Endodermal cell (in vitro differentiated cells): ENCODE results near the gene S100B. TPM values are rescaled to one million over a fixed set of nuclear protein-coding genes. Genes with fewer than 3 reads are reported as not detected.

Experiments
- DNase-seq: peaks from one replicate; pipeline ENCODE4 v3.0.0-alpha.2; 2017
- H3K27ac ChIP-seq: 2 replicates; pipeline ENCODE4 v1.5.1; 2013; ENCODE audit warnings: mild to moderate bottlenecking, low read depth, low read length, moderate library complexity
- H3K27me3 ChIP-seq: 2 replicates; pipeline ENCODE4 v1.6.1; 2013; ENCODE audit warnings: mild to moderate bottlenecking, low read length, moderate library complexity; ENCODE audit not compliant: insufficient read depth, control insufficient read depth, poor library complexity, severe bottlenecking
- H3K36me3 ChIP-seq: 2 replicates; pipeline ENCODE4 v1.7.0; 2013; ENCODE audit warnings: mild to moderate bottlenecking, low read length, moderate library complexity; ENCODE audit not compliant: control insufficient read depth, insufficient read depth
- H3K4me1 ChIP-seq: one replicate; pipeline ENCODE4 v1.7.0; 2013; ENCODE audit warnings: low read length; ENCODE audit not compliant: control insufficient read depth, insufficient read depth
- H3K4me3 ChIP-seq: 2 replicates; pipeline ENCODE4 v1.5.1; 2013; ENCODE audit warnings: mild to moderate bottlenecking, low read length, moderate library complexity
- H3K9ac ChIP-seq: 2 replicates; pipeline ENCODE4 v1.6.1; 2013; ENCODE audit warnings: mild to moderate bottlenecking, low read length, moderate library complexity; ENCODE audit not compliant: poor library complexity, severe bottlenecking; ENCODE audit errors: extremely low read depth
- H3K9me3 ChIP-seq: 2 replicates; pipeline ENCODE4 v1.6.1; 2013; ENCODE audit warnings: mild to moderate bottlenecking, low read length, moderate library complexity; ENCODE audit not compliant: control insufficient read depth
- H3K27ac Mint-ChIP-seq: 2 replicates; pipeline ENCODE4 v1.8.0; 2020; ENCODE audit warnings: mixed read lengths
- H3K27me3 Mint-ChIP-seq: 2 replicates; pipeline ENCODE4 v1.8.0; 2021; ENCODE audit warnings: mild to moderate bottlenecking, mixed read lengths; ENCODE audit not compliant: insufficient read depth
- H3K36me3 Mint-ChIP-seq: 2 replicates; pipeline ENCODE4 v1.8.0; 2020; ENCODE audit warnings: low read depth, mixed read lengths
- H3K4me1 Mint-ChIP-seq: 2 replicates; pipeline ENCODE4 v1.8.0; 2020; ENCODE audit warnings: mixed read lengths
- H3K4me3 Mint-ChIP-seq: 2 replicates; pipeline ENCODE4 v1.8.0; 2020; ENCODE audit warnings: mild to moderate bottlenecking, moderate library complexity, mixed read lengths
- H3K9me3 Mint-ChIP-seq: 2 replicates; pipeline ENCODE4 v1.8.0; 2020; ENCODE audit warnings: mild to moderate bottlenecking, mixed read lengths
- WGBS, 2 experiments: methylation state at CpG; one replicate each; pipeline versions ENCODE4 v1.1.5 to v1.1.7; 2013; ENCODE audit warnings: missing lambda C conversion rate in 2 of 2, mixed read lengths in 1 of 2; ENCODE audit not compliant: insufficient coverage in 1 of 2, insufficient read length in 1 of 2; 5-methylcytosine and 5-hydroxymethylcytosine counted together
- total RNA-seq, 2 donors: library from RNA; stranded (reverse); fragmentation: NEBNext Ultra II Directional in 1 of 2; extraction: Animal tissue kit (Norgen Biotek cat#: 25700) in 1 of 2; gene quantifications; 2 replicates in 1 of 2; 3 replicates in 1 of 2; pipeline ENCODE4 v1.2.1, GENCODE V29; 2021
- TF ChIP-seq, protein P1 (sequence below): fragments of 200-600 bp; sonication (generic); conservative IDR thresholded peaks from 2 replicates; pipeline ENCODE4 v1.5.0; 2021; ENCODE audit warnings: antibody characterized with exemption, mild to moderate bottlenecking

S100B gene
- total RNA-seq, 2 donors from 2014 or later, result not detected

DNA sequence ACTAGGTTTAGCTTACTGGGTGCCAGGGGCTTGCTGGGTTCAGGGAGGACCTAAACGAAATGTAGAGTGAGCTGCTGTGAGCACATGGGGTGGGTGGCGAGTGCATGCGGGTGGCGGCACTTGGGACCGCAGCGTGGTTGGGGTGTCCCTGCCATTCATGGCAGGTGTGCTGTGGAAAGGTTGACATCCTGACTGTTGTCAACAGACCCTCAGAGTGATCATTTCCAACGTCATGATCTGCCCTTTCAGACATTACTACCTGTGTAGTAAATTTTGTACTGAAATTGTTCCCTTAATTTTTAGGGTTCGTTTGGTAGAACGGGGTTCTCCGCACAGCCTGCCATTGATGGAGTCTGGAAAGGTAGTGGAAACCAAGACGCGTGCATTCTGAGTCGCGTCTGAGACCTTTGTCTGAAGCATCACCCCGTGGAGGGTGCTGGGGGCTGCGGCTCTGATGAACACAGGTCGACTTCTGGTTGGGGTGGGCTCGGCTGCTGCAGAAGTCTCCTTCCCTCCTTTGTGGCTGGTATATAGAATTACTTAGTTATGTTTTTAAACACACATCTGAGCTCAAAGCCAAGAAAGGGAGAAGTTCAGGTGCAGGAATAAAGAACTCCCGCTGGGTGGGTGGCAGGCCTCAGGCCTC lies 43.3 kb downstream of the S100B start:
- H3K4me1 Mint-ChIP-seq, result no peaks in the 10 kb centered on the region
- H3K27me3 Mint-ChIP-seq, result no peaks in the 10 kb centered on the region
- Histone ChIP-seq H3K9me3 (no peaks in the 10 kb centered on the region), H3K9ac (no peak overlapping the region), H3K27ac (no peak overlapping the region), H3K4me3 (no peak overlapping the region), H3K27me3 (no peaks in the 10 kb centered on the region), H3K36me3 (peaks cover 55% of the 10 kb centered on the region), H3K4me1 (no peaks in the 10 kb centered on the region)
- no peak for DNase-seq
- H3K36me3 Mint-ChIP-seq, result peaks cover 62% of the 10 kb centered on the region
- TF ChIP-seq, protein P1, sequence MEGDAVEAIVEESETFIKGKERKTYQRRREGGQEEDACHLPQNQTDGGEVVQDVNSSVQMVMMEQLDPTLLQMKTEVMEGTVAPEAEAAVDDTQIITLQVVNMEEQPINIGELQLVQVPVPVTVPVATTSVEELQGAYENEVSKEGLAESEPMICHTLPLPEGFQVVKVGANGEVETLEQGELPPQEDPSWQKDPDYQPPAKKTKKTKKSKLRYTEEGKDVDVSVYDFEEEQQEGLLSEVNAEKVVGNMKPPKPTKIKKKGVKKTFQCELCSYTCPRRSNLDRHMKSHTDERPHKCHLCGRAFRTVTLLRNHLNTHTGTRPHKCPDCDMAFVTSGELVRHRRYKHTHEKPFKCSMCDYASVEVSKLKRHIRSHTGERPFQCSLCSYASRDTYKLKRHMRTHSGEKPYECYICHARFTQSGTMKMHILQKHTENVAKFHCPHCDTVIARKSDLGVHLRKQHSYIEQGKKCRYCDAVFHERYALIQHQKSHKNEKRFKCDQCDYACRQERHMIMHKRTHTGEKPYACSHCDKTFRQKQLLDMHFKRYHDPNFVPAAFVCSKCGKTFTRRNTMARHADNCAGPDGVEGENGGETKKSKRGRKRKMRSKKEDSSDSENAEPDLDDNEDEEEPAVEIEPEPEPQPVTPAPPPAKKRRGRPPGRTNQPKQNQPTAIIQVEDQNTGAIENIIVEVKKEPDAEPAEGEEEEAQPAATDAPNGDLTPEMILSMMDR, result no peak
- WGBS, 2 experiments, result 91 to 100% methylated on average over 8 to 19 of the region's 19 CpGs
- H3K27ac Mint-ChIP-seq, result no peak overlapping the region
- no peaks in the 10 kb centered on the region for H3K9me3 Mint-ChIP-seq
- no peak overlapping the region for H3K4me3 Mint-ChIP-seq

DNA sequence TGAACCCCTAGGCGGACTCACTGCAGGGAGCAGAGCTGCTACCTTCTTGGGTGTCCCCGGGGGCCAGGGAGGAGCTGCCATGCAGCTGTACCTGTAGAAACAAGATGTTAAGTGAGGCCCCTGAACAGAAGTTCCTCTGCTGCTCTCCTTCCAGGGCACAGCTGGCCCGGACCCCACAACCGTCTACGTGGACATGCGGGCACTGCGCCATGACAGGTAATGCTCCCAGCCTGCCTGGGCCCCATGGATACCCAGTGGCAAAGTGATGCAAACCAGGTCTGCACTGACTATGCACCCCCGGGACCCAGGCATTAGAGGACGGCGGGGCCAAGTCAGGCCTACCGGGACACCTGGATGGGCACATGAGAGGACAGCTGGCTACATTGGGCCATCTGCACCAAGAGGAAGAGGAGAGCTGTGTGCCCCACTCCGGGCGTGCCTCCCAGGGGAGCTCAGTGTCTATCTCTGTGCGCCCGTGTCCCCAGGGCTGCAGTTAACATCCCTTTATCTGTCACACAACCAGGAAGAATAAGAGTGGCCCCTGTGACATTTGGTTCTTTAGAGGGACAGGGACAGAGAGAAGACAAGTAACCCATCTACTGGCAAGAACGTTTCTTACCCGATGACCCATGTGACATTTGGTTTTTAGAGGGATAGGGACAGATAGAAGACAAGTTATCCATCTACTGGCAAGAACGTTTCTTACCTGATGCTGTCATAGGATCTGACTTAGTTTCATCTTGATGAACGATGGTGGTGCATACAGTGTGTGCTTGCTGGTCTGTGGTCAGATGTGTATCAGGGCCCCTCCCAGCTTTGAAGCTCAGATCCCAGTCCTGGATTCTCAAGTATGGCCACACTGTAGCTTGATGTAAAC lies 44.1 kb downstream of the S100B start:
- H3K9me3 Mint-ChIP-seq, result no peaks in the 10 kb centered on the region

DNA sequence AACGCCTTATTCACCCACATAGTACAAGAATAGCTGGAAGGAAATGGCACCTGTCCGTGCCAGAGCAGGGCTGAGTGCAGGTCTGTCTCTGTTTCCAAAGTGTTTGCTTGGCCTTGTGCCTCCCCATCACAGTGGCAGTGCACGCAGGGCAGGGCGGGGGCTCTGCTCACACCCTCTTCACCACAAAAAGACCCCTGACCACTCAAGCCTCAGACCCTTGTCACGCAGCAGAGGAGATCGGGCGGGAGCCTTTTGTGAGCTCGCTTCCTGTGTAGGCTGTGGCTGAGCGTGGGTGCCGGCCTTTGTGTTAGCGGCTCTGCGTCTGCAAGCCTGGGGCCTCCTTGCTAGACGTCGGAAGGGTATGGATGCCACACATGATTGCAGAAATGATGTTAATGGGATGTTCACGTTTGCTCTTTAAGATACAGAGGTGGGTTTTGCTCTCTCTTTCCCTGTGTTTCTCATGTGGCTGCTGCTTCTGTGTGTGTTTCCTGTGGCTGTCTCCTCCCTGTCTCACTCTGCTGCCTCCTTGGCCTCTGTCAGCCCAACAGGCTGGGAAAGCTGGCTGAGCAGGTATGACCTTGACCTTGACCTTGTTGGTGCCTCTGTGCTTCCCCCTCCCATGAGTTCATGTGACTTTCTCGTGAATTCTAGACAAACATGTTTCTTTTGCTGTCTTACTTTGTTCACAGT lies 45.4 kb downstream of the S100B start:
- peaks cover 59% of the 10 kb centered on the region for H3K36me3 Mint-ChIP-seq
- Histone ChIP-seq H3K4me1 (no peaks in the 10 kb centered on the region), H3K36me3 (peaks cover 59% of the 10 kb centered on the region), H3K27ac (peak overlapping the region; percentile 16), H3K9me3 (no peaks in the 10 kb centered on the region), H3K9ac (no peak overlapping the region), H3K4me3 (no peak overlapping the region), H3K27me3 (no peaks in the 10 kb centered on the region)
- H3K4me1 Mint-ChIP-seq, result no peaks in the 10 kb centered on the region
- no peaks in the 10 kb centered on the region for H3K9me3 Mint-ChIP-seq
- no peak overlapping the region for H3K27ac Mint-ChIP-seq
- no peak for DNase-seq
- TF ChIP-seq, protein P1, result no peak
- no peaks in the 10 kb centered on the region for H3K27me3 Mint-ChIP-seq
- 90 to 95% methylated on average over 8 to 16 of the region's 16 CpGs for WGBS, 2 experiments
- H3K4me3 Mint-ChIP-seq, result no peak overlapping the region

More for the DNA sequence above, 44.1 kb downstream of the S100B start:
- H3K4me1 Mint-ChIP-seq, result no peaks in the 10 kb centered on the region
- H3K27me3 Mint-ChIP-seq, result no peaks in the 10 kb centered on the region
- no peak overlapping the region for H3K27ac ChIP-seq
- WGBS, 2 experiments, result 95 to 98% methylated on average over 8 to 19 of the region's 19 CpGs
- no peak overlapping the region for H3K9ac ChIP-seq
- H3K27me3 ChIP-seq, result no peaks in the 10 kb centered on the region
- TF ChIP-seq, protein P1, result no peak
- H3K27ac Mint-ChIP-seq, result no peak overlapping the region
- no peaks in the 10 kb centered on the region for H3K9me3 ChIP-seq
- peaks cover 60% of the 10 kb centered on the region for H3K36me3 Mint-ChIP-seq
- no peak overlapping the region for H3K4me3 ChIP-seq
- no peak for DNase-seq
- peaks cover 54% of the 10 kb centered on the region for H3K36me3 ChIP-seq
- H3K4me3 Mint-ChIP-seq, result no peak overlapping the region
- H3K4me1 ChIP-seq, result no peaks in the 10 kb centered on the region
